GM11168 (cell line): ENCODE measurements around the gene QSOX2.

Experiments
- in situ Hi-C: fragments of 300-500 bp; cut with MboI; formaldehyde crosslinking; loops from one replicate; pipeline ENCODE4 v1.12.0; 2022; ENCODE audit warnings: low sequenced_read_pairs; ENCODE audit not compliant: unreplicated experiment

Gene QSOX2

DNA sequence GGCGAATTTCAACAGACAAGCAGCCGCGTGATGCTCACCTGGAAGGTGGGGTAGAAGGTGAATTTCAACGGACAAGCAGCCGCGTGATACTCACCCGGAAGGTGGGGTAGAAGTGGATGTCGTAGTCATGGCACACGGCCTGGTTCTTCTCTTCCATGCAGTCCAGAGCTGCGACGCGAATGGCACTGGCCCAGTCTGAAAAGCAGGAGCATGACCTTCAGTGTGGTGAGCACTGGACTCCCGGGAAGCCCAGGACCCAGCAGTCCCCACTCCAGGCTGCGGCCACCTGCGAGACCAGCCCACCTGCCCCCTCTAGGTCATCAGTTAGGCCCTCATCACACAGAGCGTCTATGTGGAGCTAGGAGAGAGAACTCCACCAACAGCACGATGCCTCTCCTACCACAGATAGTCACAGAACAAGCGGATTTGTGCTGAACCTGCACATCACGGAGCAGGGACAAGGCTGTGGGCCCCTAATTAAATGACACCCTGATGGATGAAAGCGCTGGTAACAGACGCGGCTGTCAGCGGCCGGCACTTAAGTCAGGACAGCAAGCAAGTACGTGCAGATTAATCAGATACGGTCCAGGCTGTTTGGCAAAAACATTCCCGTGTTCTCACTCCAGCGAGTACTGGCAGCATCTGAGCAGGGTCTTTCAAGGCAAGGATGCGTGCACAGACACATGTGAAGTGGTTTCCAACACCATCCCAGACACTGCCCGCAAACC lies 18.8 kb downstream of the QSOX2 start:
- in situ Hi-C loops: no loop called here

DNA sequence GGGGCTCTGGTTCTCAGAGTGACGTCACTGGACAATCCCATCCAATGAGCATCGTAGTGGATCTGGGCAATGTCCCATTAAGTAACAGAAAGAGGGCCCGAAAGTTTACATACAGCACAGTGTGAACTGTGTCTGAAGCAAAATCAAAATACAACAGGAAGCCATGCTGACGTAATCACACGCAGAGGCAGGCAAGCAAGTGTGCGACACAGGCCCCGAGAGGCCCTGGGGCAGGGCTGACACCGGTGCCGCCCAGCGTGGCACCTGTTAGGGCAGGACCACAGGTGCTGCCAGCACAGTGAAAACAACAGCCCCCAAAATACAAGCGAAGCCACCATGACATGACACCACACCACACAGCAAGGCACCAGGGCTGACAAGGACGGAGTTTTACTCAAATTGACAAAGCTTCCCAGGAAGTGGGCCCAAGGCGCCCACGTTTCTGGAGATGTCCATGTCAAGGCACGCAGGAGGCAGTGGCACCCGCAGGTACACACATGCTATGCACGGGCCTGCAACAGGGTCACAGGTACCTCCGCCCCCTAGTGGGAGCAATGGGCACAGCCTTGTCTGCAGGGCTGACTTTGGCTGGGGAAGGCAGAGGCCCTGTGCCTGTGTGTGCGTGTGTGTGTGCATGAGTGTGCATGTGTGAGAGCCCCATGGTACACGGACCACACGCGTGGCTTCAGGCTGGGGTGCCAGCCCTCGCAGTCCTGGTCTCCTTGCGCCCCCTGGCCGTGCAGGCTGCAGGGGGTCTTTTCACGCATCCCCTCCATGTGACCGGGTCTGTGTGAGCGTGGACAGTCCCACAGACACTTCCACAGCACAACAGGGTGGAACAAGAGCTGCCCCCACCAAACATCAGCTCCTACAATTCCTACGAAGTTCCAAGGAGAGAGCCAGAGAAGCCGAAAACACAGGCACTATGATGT lies 19.6 kb downstream of the QSOX2 start:
- in situ Hi-C loops: no loop called here

DNA sequence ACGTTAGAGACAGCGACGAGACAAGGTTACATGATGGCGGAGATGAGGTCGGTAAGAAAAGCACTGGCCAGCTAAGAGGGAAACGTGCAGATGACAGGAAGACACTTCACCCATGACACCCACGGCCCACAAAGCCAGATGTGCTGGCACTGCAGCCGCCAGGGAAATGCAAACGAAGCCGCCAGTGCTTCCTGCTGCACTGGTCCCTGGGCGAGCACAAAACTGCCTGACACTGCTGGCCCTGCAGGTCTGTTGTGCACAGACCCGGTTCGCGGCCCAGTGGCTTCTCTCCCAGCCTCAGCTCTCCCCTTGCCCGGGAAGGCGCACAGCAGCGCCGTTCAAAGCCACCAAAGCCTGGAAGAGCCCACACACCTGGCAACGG lies 20.3 kb downstream of the QSOX2 start:
- in situ Hi-C loops: no loop called here

DNA sequence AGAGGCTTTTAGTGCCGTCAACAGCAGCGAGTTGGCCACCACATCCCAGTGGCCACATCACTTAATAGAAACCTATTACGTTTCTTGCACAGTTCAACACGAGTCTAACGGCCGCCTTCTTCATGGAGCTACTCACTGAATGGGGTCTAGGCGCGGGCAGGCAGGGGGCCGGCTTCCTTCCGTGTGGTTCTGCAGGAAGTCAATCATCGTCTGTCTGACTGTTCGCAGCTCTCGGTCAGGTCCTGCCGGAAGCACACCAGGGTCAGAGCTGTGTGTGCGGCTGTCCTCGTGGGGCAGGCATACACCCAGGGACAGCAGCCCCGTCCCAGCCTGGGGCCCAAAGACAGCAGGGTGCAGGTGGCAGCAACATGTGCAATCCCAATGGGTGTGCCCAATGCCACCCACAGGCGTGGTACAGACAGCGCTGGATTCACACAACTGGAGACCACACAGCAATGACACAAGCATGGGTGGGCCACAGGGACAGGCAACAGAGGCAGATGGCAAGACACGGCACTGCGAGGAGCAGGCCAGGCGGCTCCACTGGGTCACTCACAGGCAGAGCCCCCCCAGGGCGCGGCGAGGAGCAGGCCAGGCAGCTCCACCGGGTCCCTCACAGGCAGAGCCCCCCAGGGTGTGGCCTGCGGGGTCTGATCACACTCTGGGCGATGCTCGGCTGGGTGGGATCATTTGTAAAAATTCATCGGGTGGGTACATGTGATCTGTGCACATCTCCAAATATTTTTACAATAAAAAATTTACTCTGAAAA lies 21.6 kb downstream of the QSOX2 start:
- in situ Hi-C loops: no loop called here

GRCh38 chr9:136222906-136223285 lies 22.7 kb downstream of the QSOX2 start:
- in situ Hi-C loops: no loop called here

DNA sequence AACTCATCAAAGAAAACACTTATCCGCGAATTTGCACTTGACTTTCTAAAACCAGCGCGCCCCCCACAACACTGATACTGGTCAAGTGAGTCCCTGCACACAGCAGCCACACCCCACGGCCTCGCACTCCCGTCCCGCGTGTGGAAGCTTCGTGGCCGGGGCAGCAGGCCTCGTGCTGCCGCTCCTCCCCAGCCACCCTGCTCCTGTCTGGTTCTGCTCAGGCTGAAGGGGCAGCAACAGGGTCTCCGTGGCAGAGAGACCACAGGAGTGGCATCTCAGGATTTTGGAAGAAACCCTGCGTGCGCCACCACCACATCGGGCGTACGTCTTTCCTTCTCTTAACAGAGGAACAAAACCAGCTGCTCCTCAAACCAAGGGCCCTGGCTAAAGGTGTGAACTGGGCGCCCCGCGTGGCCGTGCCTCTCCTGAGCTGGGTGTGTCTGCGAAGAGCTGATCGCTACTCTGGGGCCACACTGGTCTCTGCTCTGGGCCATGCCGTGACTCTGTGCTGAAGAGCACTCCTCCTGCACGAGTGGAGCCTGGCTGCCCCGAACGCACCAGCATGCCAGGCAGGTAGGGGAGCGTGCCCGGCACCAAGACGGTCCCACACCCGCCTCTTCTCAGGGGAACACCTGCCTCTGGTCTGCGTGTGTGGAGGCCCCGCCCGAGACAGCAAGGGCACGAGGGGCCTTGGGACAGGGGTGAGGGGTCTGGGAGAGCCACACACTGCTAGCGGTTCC lies 23.3 kb downstream of the QSOX2 start:
- in situ Hi-C loops: no loop called here

DNA sequence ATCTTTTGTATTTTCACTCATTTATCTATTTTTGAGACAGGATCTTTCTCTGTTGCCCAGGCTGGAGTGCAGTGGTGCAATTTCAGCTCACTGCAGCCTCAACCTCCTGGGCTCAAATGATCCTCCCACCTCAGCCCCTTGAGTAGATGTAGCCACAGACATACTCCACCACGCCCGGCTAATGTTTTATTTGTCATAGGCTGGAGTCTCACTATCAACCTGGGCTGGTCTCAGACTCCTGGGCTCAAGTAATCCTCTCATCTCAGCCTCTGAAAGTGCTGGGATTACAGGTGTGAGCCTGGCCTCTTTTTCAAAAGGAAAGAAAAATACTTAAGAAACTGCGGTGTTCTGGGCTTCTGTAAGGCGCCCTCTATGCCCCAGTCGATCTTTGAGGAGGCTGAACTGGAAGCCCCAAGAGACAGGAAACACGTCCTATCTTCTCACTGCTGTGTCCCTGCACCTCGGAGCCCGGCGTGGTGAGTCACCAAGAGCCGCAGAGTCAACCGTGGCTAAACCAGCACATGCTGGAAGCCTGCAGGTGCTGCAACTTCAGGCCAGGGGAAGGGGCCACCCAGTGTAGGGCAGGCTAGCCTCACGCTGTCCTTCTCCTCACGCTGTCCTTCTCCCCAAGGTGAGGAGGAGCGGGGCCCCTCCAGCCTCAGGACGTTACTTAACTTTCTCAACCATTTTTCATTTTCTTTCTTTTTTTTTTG lies 25.4 kb downstream of the QSOX2 start:
- in situ Hi-C loops: no loop called here

- in situ Hi-C loops: no loop called here
These were observed 26.3 kb downstream of the QSOX2 start for GRCh38 chr9:136219276-136219675.

DNA sequence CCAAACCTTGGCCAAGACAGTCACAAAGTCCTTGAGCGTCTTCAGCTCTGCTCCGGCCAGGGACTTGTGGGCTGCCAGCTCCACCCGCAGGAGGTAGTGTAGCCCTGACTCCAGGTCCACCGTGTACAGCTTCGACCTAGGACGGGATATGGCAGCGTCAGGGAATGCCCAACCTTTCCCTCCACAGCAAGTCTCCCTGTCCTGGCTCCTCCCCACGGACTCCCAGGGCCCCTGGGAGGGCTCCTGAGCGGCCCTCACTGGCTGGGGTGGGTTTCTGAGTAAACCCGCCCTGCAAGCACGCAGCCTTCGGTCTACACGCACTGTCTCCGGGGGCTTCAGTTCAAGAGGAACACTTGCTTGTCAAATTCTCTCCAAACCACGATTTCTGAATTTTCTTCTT lies 26.9 kb downstream of the QSOX2 start:
- in situ Hi-C loops: no loop called here

DNA sequence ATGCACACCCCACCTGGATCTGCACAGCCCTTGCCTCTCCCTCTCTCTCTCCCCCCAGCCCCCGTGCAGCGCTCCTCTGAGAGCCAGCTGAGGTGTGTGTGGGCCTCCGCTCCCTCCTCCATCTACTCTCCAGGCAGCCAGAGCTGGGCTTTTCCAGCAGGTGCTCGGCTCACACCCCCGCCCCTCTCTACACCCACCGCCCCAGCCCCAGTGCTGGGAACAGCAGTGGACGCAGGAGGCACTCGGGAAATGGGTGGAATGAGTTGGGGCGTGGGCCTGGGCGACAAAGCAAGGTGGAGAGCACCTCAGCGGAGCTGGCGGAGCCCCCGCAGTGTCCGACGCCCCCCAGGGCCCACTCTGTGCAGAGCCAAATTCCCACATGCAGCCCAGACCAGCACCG lies 27.3 kb downstream of the QSOX2 start:
- in situ Hi-C loops: no loop called here

GRCh38 chr9:136216541-136217244 lies 28.9 kb downstream of the QSOX2 start:
- in situ Hi-C loops: no loop called here

GRCh38 chr9:136213733-136214132 lies 31.9 kb downstream of the QSOX2 start:
- in situ Hi-C loops: no loop called here

DNA sequence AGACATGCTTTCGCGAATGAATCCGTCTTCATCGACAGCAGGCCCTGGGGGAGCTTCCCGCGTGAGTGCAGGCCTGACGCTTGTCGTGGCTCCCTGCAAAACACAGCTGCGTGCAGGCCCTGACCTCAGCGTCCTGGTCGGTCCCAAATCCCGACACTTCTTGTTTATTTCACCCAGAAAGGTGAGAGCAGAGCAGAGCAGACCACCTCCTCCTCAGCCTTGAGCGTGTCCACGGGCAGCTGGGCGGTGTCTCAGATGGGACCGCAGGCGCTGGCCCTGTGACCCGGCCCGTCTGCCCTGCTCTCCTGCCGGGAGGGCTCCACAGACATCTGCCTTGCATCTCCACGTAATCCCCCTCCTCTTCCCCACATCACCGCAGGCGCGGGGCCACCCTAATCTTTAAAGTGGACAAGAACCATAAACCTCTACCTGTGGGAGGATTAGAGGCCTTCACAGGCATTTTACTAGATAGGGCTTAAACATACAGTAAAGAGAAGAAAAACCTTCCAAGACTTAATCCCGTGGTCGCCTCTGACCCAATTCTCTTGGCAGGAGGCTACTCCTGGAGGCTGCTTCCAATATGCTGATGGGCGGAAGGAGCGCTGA lies 33.2 kb downstream of the QSOX2 start:
- in situ Hi-C loops: no loop called here

DNA sequence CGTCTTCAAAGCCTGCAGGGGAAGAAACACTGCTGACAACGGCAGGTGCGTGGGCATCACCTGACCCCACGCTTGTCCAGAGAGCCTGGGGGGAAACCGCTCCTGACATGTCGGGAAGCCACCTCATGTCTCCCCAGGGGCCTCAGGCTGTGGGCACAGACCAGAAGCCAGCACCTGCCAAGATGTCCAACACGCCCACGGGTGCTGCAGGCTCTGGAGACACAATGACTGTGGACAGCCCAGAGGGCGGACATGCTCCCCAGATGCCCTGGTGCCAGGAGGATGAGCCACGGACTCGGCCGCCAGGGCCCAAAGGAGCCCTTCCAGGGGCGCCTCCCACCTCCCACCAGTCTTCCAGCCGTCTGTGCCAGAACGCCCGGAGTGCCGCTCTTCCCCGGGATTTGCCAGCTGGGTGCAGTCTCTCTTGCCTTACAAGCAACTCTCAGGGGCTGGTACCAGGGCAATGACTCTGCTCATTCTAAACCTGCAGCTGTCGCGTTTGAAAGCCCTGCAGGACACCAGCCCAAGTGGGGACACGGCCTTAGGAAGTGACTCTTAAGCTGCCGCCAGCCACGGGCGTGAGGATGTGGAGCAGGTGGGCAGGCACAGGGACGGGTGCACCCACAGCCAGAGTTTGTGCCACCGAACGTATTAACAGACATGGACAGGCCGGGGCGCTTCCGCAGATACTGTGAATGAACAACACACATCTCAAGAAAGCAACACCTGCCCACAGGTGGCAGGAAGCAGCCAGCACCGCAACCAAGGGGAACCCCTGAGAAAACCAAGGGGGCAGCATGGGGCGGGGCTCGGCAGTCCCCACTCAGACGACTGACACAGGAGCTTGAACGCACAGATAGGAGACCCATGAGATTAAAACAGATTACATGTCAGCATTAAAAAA lies 33.9 kb downstream of the QSOX2 start:
- in situ Hi-C loops: no loop called here

GRCh38 chr9:136211006-136211405 lies 34.6 kb downstream of the QSOX2 start:
- in situ Hi-C loops: no loop called here

- in situ Hi-C loops: no loop called here
These were observed 35.3 kb downstream of the QSOX2 start for GRCh38 chr9:136210276-136210675.

- in situ Hi-C loops: no loop called here
These were observed 35.8 kb downstream of the QSOX2 start for GRCh38 chr9:136209786-136210185.

- in situ Hi-C loops: no loop called here
These were observed 36.4 kb downstream of the QSOX2 start for GRCh38 chr9:136209232-136209631.
